ENCODE results near the gene ZNF565.

Gene ZNF565

DNA sequence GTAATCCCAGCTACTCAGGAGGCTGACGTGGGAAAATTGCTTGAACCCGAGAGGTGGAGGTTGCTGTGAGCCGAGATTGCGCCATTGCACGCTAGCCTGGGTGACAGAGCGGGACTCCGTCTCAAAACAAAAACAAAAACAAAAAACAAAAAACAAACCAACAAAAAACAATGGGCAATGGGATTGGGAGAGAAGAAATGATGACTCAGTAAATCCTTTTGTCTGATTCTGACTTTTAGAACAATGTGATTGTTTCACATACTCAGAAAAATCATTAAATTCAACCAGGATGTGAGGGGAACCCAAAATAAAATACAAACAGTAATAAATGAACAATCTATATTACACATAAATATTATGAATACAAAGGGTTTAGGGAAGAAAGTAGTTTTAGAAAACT, 5.1 kb downstream of the ZNF565 start:
- TF ChIP-seq, protein P1, sequence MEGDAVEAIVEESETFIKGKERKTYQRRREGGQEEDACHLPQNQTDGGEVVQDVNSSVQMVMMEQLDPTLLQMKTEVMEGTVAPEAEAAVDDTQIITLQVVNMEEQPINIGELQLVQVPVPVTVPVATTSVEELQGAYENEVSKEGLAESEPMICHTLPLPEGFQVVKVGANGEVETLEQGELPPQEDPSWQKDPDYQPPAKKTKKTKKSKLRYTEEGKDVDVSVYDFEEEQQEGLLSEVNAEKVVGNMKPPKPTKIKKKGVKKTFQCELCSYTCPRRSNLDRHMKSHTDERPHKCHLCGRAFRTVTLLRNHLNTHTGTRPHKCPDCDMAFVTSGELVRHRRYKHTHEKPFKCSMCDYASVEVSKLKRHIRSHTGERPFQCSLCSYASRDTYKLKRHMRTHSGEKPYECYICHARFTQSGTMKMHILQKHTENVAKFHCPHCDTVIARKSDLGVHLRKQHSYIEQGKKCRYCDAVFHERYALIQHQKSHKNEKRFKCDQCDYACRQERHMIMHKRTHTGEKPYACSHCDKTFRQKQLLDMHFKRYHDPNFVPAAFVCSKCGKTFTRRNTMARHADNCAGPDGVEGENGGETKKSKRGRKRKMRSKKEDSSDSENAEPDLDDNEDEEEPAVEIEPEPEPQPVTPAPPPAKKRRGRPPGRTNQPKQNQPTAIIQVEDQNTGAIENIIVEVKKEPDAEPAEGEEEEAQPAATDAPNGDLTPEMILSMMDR (conservative IDR thresholded peaks at IDR 0.05; ENCODE audit: low read depth, low read length): no peak
- H4K20me1 ChIP-seq (ENCODE audit: insufficient read depth): no peaks in the 10 kb centered on the region
- H3K4me3 ChIP-seq (IDR thresholded peaks at IDR 0.05; ENCODE audit: insufficient read depth, low read depth, low read length): no peak overlapping the region
- H3K27me3 ChIP-seq (ENCODE audit: insufficient read depth, low read depth): no peaks in the 10 kb centered on the region
- H3K9ac ChIP-seq: no peak overlapping the region
- peaks cover 4% of the 10 kb centered on the region; the same call in 1 of the 2 replicates for H3K79me2 ChIP-seq (ENCODE audit: insufficient read depth, low read depth)
- H3K4me1 ChIP-seq (ENCODE audit: low read depth, poor library complexity, severe bottlenecking): no peaks in the 10 kb centered on the region
- no peak overlapping the region for H3K4me2 ChIP-seq
- H3K36me3 ChIP-seq (ENCODE audit: insufficient read depth): no peaks in the 10 kb centered on the region
- no peak overlapping the region for H2AFZ ChIP-seq (ENCODE audit: low read depth)
- H3K27ac ChIP-seq: no peak overlapping the region

DNA sequence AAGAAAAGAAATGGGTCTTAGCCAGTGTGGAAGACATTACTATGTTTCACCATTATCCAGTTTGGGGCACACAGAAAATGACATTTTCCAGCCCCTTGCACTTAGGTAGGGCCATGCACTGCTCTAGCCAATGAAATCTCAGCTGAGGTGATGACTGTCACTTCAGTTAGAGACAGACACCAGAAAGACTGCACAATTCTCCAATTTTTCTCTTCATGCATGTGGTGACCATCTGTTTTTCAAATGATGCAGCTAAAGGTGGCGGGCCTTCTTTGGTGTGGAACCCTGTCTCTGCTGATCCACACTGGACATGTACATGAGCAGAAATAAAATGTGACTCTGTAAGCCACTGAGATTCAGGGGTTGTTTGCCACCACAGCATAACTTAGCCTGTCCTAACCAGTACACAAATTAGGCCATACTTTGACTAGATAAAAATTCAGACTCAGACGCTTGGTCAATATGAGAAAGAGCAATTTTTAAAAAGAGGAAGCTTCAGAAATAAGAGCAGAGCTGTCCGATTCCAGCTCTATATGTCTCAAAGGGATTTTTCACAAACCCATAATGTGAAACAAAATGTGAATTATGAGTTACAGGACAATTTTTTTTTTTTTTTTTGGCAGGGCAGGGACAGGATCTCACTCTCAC, 6.7 kb downstream of the ZNF565 start:
- H3K27me3 ChIP-seq (ENCODE audit: insufficient read depth, low read depth): no peaks in the 10 kb centered on the region
- no peaks in the 10 kb centered on the region for H3K79me2 ChIP-seq (ENCODE audit: insufficient read depth, low read depth)
- no peak overlapping the region for H3K4me2 ChIP-seq
- no peak overlapping the region for H3K4me3 ChIP-seq (IDR thresholded peaks at IDR 0.05; ENCODE audit: insufficient read depth, low read depth, low read length)
- no peak overlapping the region for H3K27ac ChIP-seq
- H3K36me3 ChIP-seq (ENCODE audit: insufficient read depth): no peaks in the 10 kb centered on the region
- H3K4me1 ChIP-seq (ENCODE audit: low read depth, poor library complexity, severe bottlenecking): no peaks in the 10 kb centered on the region
- no peak overlapping the region for H3K9ac ChIP-seq
- H4K20me1 ChIP-seq (ENCODE audit: insufficient read depth): no peaks in the 10 kb centered on the region
- TF ChIP-seq, protein P1 (conservative IDR thresholded peaks at IDR 0.05; ENCODE audit: low read depth, low read length): no peak
- H2AFZ ChIP-seq (ENCODE audit: low read depth): no peak overlapping the region

DNA sequence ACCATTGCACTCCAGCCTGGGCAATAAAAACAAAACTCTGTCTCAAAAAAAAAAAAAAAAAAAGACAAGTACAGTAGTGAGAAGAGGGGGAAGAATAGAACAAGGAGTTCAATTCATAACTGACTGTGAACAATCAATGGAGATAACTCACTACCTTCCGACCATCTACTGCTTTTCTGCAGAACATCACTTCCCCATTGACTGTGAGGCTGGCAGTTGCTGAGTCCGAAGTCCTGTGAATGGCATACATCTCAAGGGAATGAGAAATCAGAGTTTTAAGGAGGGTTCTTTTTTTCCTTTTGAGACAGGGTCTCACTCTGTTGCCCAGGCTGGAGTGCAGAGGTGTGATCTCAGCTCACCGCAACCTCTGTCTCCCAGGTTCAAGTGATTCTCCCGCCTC, 11.2 kb downstream of the ZNF565 start:
- H3K27me3 ChIP-seq (ENCODE audit: insufficient read depth, low read depth): no peaks in the 10 kb centered on the region
- H3K4me3 ChIP-seq (IDR thresholded peaks at IDR 0.05; ENCODE audit: insufficient read depth, low read depth, low read length): no peak overlapping the region
- no peak overlapping the region for H3K9ac ChIP-seq
- H3K27ac ChIP-seq: no peak overlapping the region
- no peaks in the 10 kb centered on the region for H4K20me1 ChIP-seq (ENCODE audit: insufficient read depth)
- H3K79me2 ChIP-seq (ENCODE audit: insufficient read depth, low read depth): no peaks in the 10 kb centered on the region
- no peaks in the 10 kb centered on the region for H3K36me3 ChIP-seq (ENCODE audit: insufficient read depth)
- TF ChIP-seq, protein P1 (conservative IDR thresholded peaks at IDR 0.05; ENCODE audit: low read depth, low read length): no peak
- H2AFZ ChIP-seq (ENCODE audit: low read depth): no peak overlapping the region
- H3K4me2 ChIP-seq: no peak overlapping the region
- H3K4me1 ChIP-seq (ENCODE audit: low read depth, poor library complexity, severe bottlenecking): no peaks in the 10 kb centered on the region

DNA sequence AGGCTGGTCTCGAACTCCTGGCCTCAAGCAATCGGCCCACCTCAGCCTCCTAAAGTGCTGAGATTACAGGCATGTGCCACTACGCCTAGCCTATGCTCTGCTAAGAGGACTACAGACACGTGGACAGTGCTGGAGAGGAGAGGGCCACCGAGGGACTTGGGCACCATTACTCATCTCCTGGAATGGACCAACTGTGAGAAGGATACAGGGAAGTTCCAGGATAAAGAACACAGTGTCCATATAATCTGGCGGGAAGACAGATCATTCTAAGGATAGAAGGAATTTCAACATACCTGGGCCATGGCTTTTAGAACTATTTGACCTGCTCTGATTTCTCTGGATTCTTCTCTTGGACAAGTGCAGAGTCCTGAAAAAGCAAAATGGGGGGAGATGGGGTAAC, 12.8 kb downstream of the ZNF565 start:
- Histone ChIP-seq H3K9ac (no peak overlapping the region), H2AFZ (ENCODE audit: low read depth) (no peak overlapping the region), H3K27ac (no peak overlapping the region), H3K4me1 (ENCODE audit: low read depth, poor library complexity, severe bottlenecking) (no peaks in the 10 kb centered on the region), H3K4me3 (IDR thresholded peaks at IDR 0.05; ENCODE audit: insufficient read depth, low read depth, low read length) (no peak overlapping the region), H3K36me3 (ENCODE audit: insufficient read depth) (no peaks in the 10 kb centered on the region), H3K27me3 (ENCODE audit: insufficient read depth, low read depth) (no peaks in the 10 kb centered on the region), H4K20me1 (ENCODE audit: insufficient read depth) (no peaks in the 10 kb centered on the region), H3K4me2 (no peak overlapping the region), H3K79me2 (ENCODE audit: insufficient read depth, low read depth) (no peaks in the 10 kb centered on the region)
- TF ChIP-seq, protein P1 (conservative IDR thresholded peaks at IDR 0.05; ENCODE audit: low read depth, low read length): no peak

Data from KMS-11 (cell line).